GM19372 (cell line): ENCODE measurements around the gene CRCP.
"Not testable (repeated sequence)": the region's sequence is repeated elsewhere in the genome, so short reads cannot be mapped to it uniquely, and the experiment has no call there.

Experiments used
- ATAC-seq: cut with Tn5 transposase; IDR thresholded peaks from one replicate; pipeline ENCODE4 v1.9.1; 2021; ENCODE audit warnings: mild to moderate bottlenecking, low read depth, moderate library complexity; ENCODE audit not compliant: unreplicated experiment

CRCP gene

GRCh38 chr7:66152371-66153191 lies 37.9 kb downstream of the CRCP start:
- no peak for ATAC-seq

GRCh38 chr7:66153691-66154090 lies 39.0 kb downstream of the CRCP start:
- ATAC-seq, result no peak

- ATAC-seq, result not testable (repeated sequence)
Observed at GRCh38 chr7:66156035-66156434, 41.4 kb downstream of the CRCP start.

GRCh38 chr7:66157060-66157459 lies 42.4 kb downstream of the CRCP start:
- ATAC-seq, result no peak

GRCh38 chr7:66162622-66163021 lies 48.0 kb downstream of the CRCP start:
- no peak for ATAC-seq

- no peak for ATAC-seq
Observed at GRCh38 chr7:66163186-66163610, 48.6 kb downstream of the CRCP start.

GRCh38 chr7:66164356-66164755 lies 49.7 kb downstream of the CRCP start:
- ATAC-seq, result no peak

GRCh38 chr7:66167773-66168387 lies 53.2 kb downstream of the CRCP start:
- ATAC-seq, result no peak

- no peak for ATAC-seq
Observed at GRCh38 chr7:66169616-66170015, 55.0 kb downstream of the CRCP start.

GRCh38 chr7:66170309-66171231 lies 55.9 kb downstream of the CRCP start:
- no peak for ATAC-seq

GRCh38 chr7:66172536-66173401 lies 58.1 kb downstream of the CRCP start:
- ATAC-seq, result not testable (repeated sequence)

- no peak for ATAC-seq
Observed at GRCh38 chr7:66173856-66174255, 59.2 kb downstream of the CRCP start.

- ATAC-seq, result not testable (repeated sequence)
Observed at GRCh38 chr7:66175006-66175405, 60.4 kb downstream of the CRCP start.

GRCh38 chr7:66176914-66177313 lies 62.3 kb downstream of the CRCP start:
- no peak for ATAC-seq

- ATAC-seq, result no peak
Observed at GRCh38 chr7:66178258-66178657, 63.6 kb downstream of the CRCP start.

- ATAC-seq, result no peak
Observed at GRCh38 chr7:66181329-66181728, 66.7 kb downstream of the CRCP start.

- no peak for ATAC-seq
Observed at GRCh38 chr7:66181845-66182244, 67.2 kb downstream of the CRCP start.

- no peak for ATAC-seq
Observed at GRCh38 chr7:66182920-66183319, 68.3 kb downstream of the CRCP start.

- ATAC-seq, result no peak
Observed at GRCh38 chr7:66183700-66184099, 69.1 kb downstream of the CRCP start.

GRCh38 chr7:66185680-66186187 lies 71.1 kb downstream of the CRCP start:
- no peak for ATAC-seq
